Skin of body (tissue), 2 donors: ENCODE results near the gene DUSP6. TPM values are rescaled to one million over a fixed set of nuclear protein-coding genes. Genes with fewer than 3 reads are reported as not detected.

ENCODE experiments used
- DNase-seq: peaks from one replicate; lab custom pipeline; 2025; lab: John Stamatoyannopoulos, UW
- total RNA-seq: library from RNA; depleted of rRNA; stranded (reverse); fragments of >200 nt; gene quantifications from one replicate; pipeline ENCODE4 v1.2.3, GENCODE V29; 2014

Gene DUSP6
- total RNA-seq, 1 donor from 2014 or later = 57.8 TPM

DNA sequence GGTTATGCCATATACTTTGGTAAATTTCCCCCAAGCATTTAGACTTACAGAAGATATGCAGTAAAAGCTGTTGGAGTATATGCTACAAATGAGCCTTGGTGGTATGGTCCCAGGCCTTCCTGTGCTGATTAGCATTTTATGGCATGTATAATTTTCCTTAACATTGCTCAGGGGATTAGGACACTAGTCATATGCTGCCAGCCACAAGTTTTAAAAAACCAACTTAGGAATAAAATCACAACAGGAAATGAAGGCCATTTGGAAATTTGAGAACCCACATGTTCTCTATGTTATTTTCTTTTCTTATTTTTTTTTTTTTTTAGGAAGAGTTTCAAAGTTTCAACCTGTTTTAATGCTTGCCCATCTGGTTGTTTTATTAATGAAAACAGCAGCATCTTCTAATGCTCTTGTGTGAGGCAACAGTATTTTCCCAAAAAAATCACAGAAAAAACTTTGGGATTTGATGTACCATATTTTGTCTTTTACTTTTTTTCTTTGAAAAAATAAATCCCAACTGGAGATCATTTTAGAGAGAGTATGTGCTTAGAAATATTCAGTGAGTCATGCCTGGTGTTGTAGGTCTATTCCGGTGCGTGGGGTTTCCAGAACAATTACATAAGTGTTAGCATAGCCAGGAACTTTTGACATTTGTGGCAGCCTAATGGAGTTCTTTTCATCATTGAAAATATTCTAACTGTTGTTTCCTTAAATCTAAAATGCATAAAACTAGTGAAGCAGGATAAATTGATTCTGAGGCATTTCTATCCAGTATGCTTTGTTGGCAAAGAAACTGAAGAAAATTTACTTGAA lies 21.7 kb upstream of the DUSP6 start:
- DNase-seq = no peak

GRCh38 chr12:89372584-89373370 lies 20.5 kb upstream of the DUSP6 start:
- DNase-seq = no peak

- peak; percentile 10 for DNase-seq
Observed at GRCh38 chr12:89370850-89371249, 18.5 kb upstream of the DUSP6 start.

- DNase-seq = no peak
Observed at GRCh38 chr12:89370421-89370831, 18.1 kb upstream of the DUSP6 start.

- no peak for DNase-seq
Observed at GRCh38 chr12:89369166-89369565, 16.9 kb upstream of the DUSP6 start.

DNA sequence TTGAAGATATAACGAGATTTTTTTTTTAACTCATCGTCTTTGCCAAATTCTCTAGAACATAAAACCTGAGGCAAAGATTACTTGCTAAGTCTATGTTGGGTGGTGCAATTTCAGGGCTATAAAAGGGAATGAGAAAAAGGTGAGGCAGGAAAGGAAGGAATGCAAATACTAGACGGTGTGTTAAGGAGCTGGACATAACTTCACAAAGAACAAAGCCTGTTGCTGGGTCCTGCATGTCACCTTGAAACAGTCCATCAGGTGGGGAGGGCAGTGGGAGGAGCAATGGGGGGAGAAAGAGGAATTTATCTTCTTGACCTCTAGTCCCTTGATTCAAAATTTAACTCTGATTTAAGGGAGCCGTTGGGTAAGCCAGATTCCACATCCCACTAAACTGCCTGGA lies 16.1 kb upstream of the DUSP6 start:
- DNase-seq = no peak

DNA sequence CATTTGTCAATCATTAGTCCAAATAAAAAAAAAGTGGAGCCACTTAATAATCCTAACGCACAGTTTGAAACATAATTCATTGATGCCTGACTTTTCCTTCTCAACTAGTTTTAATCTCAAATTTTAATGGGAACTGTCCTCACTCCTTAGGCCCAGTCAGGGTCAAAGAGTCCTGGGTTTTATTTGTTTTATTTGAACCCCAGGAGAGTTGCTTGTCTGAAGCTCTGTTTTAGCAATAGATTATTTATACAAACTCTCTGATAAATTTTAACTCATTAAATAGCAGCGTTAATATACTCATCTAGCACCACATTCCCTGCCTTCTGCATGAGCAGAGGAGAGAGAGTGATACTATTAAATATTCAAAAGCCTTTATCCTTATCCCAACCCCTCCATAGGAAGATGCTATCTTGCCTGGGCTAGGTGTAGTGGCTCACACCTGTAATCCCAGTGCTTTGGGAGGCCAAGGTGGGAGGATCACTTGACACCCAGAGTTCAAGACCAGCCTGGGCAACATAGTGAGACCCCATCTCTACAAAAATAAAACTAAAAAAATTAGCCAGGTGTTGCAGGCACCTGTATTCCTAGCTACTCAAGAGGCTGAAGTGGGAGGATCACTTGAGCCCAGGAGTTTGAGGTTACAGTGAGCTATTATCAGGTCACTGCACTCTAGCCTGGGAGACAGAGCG lies 14.5 kb upstream of the DUSP6 start:
- no peak for DNase-seq

- no peak for DNase-seq
Observed at GRCh38 chr12:89364631-89365030, 12.3 kb upstream of the DUSP6 start.

DNA sequence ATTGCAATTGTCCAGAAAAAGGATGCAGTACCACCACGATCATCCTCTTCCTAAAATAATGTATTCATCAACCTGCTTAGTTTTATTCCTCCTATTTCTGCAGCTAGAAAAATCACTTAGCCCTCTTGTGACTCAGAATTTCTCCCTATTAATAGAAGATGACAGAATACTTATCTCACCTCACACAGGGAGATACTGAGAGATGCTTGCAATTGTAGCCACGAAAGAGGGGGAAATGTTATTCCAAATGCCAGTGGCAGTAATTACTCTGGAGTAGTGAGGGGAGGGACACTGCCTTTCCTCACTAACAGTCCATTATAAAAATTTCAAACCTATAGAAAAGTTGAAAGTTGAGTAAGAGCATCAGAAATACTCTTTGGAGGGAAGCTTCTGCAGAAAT lies 11.8 kb upstream of the DUSP6 start:
- DNase-seq = no peak

- no peak for DNase-seq
Observed at GRCh38 chr12:89363582-89363981, 11.3 kb upstream of the DUSP6 start.

GRCh38 chr12:89363084-89363483 lies 10.8 kb upstream of the DUSP6 start:
- no peak for DNase-seq

DNA sequence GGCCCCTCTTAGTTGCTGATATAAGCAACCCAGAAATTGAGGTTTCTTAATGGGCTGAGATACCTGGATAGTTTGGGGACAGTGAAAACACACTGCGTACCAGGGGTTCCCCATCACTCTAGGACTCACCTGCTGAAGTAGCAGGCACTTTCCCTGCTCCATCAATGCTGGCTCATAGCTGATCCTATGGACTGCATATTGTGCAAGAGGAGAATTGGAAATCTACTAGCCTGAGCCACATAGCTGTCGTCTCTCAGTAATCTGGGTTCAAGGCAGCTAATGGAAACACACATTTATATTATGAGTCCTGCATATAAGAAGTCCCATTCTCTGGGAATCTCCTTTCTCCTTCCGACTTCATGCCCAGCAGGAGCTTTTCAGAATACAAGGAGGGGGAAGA lies 7.3 kb upstream of the DUSP6 start:
- no peak for DNase-seq

- no peak for DNase-seq
Observed at GRCh38 chr12:89358805-89359204, 6.5 kb upstream of the DUSP6 start.

- DNase-seq = no peak
Observed at GRCh38 chr12:89357297-89357730, 5.0 kb upstream of the DUSP6 start.

- DNase-seq = no peak
Observed at GRCh38 chr12:89356069-89356665, 3.9 kb upstream of the DUSP6 start.

- DNase-seq = no peak
Observed at GRCh38 chr12:89355243-89356068, 3.2 kb upstream of the DUSP6 start.

- no peak for DNase-seq
Observed at GRCh38 chr12:89354612-89355067, 2.3 kb upstream of the DUSP6 start.

- DNase-seq = peak; percentile 16
Observed at GRCh38 chr12:89353823-89354611, 1.7 kb upstream of the DUSP6 start.

DNA sequence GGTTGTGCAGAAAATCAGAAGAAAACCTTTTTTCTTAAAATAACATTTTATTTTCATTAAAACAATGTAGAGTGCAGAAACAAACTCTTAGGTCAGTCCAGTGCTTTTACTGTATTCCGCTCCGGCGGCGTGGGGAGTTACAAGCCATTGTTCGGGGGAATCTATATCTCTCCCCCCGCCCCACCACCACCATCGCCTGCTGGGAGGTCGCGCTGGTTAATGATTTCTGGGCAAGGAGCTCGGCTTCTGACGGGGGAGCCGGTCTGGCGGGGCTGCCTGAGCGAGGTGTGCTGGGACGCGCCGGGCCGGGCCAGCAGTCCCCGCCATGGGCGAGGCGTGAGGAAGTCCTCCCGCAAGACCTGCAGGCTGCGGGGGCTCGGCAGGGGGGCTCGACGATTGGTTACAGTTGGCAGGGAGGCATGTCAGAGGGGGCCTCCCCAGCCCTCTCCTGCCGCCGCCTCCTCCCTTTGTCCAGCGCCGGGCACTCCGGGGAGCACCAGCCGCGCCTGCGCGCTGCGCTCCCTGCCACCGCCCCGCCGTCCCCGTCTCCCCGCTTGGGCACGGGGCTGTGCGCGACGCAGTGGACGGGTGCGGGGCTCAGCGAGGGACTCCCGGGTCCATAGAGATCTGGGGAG lies 1.0 kb upstream of the DUSP6 start:
- peak; percentile 57 for DNase-seq

- no peak for DNase-seq
Observed at GRCh38 chr12:89352242-89352491, 134 bp downstream of the DUSP6 start.
